Measurements from ENCODE around the gene HORMAD2. TPM values are rescaled to one million over a fixed set of nuclear protein-coding genes. Genes with fewer than 3 reads are reported as not detected.

Gene HORMAD2
- total RNA-seq, 4 donors from 2014 or later = not detected

DNA sequence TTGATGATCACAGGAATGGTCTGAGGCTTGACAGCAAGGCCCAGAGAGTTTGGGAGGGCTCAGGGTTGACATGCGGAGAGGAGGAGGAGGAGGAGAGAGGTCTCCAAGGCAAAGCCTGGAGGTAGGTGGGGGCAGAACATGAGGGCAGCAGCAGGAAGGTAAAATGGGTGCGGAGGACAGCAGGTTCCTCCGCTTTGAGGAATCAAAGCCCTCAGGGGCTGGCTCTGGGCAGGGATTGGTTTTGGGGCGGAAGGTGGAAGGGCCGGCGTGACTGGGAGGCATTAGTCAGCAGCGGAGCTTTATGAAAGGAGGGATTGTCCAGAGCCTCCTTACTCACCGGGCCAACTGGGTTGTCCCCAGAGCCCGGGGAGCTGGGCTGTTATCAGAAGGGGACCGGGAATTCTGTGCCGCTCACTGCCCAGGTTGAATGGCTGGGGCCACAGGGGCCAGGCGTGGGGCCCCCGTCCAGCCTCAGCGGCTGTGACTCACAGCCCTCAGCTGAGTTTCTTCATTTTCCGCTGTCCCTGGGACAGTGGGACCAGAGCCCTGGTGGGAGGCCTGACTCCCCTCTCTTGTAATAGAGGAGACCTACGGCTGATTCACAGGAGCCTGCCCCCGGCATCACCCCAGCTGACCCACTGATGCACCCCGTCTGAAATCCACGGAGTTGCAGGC, 130.1 kb downstream of the HORMAD2 start:
- Histone ChIP-seq H3K4me3 (replicated peaks in 1 of 3) (no peak overlapping the region), H3K27ac (no peak overlapping the region), H3K4me1 (peaks cover 9 to 23% of the 10 kb centered on the region in 2 donors), H3K36me3 (no peaks in the 10 kb centered on the region), H3K27me3 (no peaks in the 10 kb centered on the region), H3K9me3 (no peaks in the 10 kb centered on the region)
- intact Hi-C loops (cut with DNase I) = no loop called here
- DNase-seq = no peak
- WGBS, 2 donors = 89 to 92% methylated on average over 17 of the region's 19 CpGs
- TF ChIP-seq, protein P1, sequence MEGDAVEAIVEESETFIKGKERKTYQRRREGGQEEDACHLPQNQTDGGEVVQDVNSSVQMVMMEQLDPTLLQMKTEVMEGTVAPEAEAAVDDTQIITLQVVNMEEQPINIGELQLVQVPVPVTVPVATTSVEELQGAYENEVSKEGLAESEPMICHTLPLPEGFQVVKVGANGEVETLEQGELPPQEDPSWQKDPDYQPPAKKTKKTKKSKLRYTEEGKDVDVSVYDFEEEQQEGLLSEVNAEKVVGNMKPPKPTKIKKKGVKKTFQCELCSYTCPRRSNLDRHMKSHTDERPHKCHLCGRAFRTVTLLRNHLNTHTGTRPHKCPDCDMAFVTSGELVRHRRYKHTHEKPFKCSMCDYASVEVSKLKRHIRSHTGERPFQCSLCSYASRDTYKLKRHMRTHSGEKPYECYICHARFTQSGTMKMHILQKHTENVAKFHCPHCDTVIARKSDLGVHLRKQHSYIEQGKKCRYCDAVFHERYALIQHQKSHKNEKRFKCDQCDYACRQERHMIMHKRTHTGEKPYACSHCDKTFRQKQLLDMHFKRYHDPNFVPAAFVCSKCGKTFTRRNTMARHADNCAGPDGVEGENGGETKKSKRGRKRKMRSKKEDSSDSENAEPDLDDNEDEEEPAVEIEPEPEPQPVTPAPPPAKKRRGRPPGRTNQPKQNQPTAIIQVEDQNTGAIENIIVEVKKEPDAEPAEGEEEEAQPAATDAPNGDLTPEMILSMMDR (IDR thresholded peaks at IDR 0.05) = no peak
- TF ChIP-seq POLR2A (IDR thresholded peaks at IDR 0.05) = no peak

DNA sequence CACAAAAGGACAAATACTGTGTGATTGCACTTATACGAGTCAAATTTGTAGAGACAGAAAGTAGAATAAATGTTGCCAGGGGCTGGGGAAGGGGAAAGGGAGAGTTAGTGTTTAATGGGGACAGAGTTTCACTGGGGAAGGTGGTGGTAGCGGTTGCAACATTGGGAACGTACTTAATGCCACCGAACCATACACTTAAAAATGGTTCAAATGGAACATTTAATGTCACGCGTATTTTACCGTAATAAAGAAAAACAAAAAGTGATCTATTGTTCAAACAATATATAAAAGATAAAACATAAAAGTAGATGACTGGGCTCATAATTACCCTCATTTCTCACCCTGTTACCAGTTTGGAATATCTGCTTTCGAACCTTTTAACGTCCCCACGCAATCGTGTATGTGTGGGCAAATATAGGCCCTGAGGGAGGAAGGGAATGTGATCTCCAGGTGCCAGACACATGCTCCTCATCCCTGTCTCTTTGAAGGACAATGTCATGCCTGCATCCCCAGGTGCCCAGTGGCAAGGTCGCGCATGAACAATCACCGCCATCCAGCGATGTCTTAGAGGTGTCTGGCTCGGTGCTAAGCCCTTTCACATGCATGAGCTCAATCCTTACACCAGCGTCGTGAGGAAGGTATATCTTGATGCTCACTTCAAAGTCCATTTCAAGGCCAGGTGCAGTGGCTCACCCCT, 131.0 kb downstream of the HORMAD2 start:
- Histone ChIP-seq H3K27ac (no peak overlapping the region), H3K4me3 (replicated peaks in 1 of 3) (no peak overlapping the region), H3K9me3 (no peaks in the 10 kb centered on the region), H3K4me1 (peaks cover 9 to 23% of the 10 kb centered on the region in 2 donors), H3K27me3 (no peaks in the 10 kb centered on the region), H3K36me3 (no peaks in the 10 kb centered on the region)
- intact Hi-C loops (cut with DNase I) = no loop called here
- 90 to 92% methylated on average over 18 of the region's 18 CpGs for WGBS, 2 donors
- DNase-seq = no peak
- TF ChIP-seq, protein P1 (IDR thresholded peaks at IDR 0.05) = no peak
- no peak for TF ChIP-seq POLR2A (IDR thresholded peaks at IDR 0.05)

DNA sequence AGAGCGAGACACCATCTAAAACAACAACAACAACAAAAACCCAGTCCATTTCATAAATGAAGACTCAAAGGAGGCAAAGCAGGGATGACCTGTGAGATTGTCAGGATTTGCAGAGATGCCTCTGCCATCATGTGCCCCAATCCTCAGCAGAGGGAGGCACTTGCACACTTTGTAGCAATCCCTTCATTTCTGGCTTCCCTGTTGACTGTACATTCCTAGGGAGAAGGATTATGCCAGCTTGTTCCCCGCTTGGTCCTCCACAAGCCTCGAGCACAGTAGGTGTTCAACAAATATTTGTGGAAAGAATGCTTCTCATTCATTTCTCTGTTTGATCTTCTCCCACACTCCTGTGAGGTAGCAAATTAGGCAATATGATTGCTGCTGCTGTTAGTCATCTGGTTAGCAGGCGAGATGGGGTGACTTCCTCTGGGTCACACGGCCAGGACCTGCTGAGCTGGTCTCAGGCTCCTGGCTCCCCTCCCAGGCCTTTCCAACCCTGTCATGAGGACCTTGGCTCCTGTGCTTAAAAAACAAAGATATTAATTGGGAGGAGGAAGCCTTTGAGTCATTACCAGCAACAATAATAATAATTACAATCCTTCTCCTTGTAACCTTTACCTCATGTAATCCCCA, 132.2 kb downstream of the HORMAD2 start:
- 41 to 44% methylated on average over 5 of the region's 5 CpGs for WGBS, 2 donors
- Histone ChIP-seq H3K9me3 (no peaks in the 10 kb centered on the region), H3K4me3 (replicated peaks in 1 of 3) (no peak overlapping the region), H3K27ac (peak overlapping the region; percentile 48 to 62 (median 62)), H3K27me3 (no peaks in the 10 kb centered on the region), H3K4me1 (peaks cover 9 to 16% of the 10 kb centered on the region in 2 donors), H3K36me3 (no peaks in the 10 kb centered on the region)
- TF ChIP-seq, protein P1 (IDR thresholded peaks at IDR 0.05) = no peak
- no peak for TF ChIP-seq POLR2A (IDR thresholded peaks at IDR 0.05)
- DNase-seq = peak; percentile 91 to 92
- intact Hi-C loops (cut with DNase I) = no loop called here

DNA sequence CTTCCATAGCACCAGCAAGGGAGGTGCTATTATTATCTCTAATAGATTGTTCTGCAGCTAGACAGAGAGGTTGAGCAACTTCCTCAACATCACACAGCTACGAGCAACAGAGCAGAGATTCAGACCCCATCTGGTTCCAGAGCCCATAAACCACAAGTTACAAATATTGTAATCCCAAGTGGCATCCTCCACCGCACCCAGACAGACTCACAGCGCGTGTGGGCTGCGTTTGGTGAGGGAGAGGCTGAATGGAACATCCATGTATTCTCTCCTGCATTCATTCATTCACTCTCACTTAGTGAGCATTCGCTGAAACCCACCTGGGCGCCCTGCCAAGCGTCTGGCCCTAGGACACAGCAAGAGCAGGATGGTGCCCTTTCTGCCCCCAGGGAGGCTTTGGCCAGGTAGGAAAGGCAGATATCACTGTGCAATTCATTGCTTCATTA, 132.8 kb downstream of the HORMAD2 start:
- no peaks in the 10 kb centered on the region for H3K27me3 ChIP-seq
- H3K27ac ChIP-seq = peak overlapping the region in 2 of 3 donors; percentile 62
- no peaks in the 10 kb centered on the region for H3K9me3 ChIP-seq
- intact Hi-C loops (cut with DNase I) = no loop called here
- peaks cover 9 to 21% of the 10 kb centered on the region in 2 donors for H3K4me1 ChIP-seq
- H3K4me3 ChIP-seq (replicated peaks in 1 of 3) = no peak overlapping the region
- no peaks in the 10 kb centered on the region for H3K36me3 ChIP-seq
- TF ChIP-seq, protein P1 (IDR thresholded peaks at IDR 0.05) = no peak
- no peak for TF ChIP-seq POLR2A (IDR thresholded peaks at IDR 0.05)
- DNase-seq = peak; percentile 21 to 32
- WGBS, 2 donors = 68 to 79% methylated on average over 8 of the region's 8 CpGs

Measured in thyroid gland (tissue), 4 donors.